GM12874 (cell line): ENCODE measurements around the gene FABP6.

ENCODE experiments used
- CTCF ChIP-seq: IDR thresholded peaks from 2 replicates; pipeline ENCODE4 v1.5.1; 2011; ENCODE audit warnings: low read depth, mild to moderate bottlenecking, control low read depth, low read length, moderate library complexity; ENCODE audit not compliant: insufficient read depth

Gene FABP6

GRCh38 chr5:160229190-160229742 is at the start of gene FABP6:
Gene FABP6, plus strand, starts transcription at chr5:160229506. Its CDS starts 52 bp downstream, at chr5:160229558.
- TF ChIP-seq CTCF = no peak

- TF ChIP-seq CTCF = no peak
Measured at GRCh38 chr5:160180931-160181330, 48.4 kb upstream of the FABP6 start.

GRCh38 chr5:160181965-160182622 is 47.2 kb upstream of the FABP6 start:
- TF ChIP-seq CTCF = no peak

GRCh38 chr5:160183075-160183474 is 46.2 kb upstream of the FABP6 start:
- TF ChIP-seq CTCF = no peak

GRCh38 chr5:160185626-160186360 is 43.5 kb upstream of the FABP6 start:
- TF ChIP-seq CTCF = no peak

GRCh38 chr5:160186480-160186879 is 42.8 kb upstream of the FABP6 start:
- no peak for TF ChIP-seq CTCF

- TF ChIP-seq CTCF = no peak
Measured at GRCh38 chr5:160187091-160187490, 42.2 kb upstream of the FABP6 start.
